SU-DHL-6 (cell line): ENCODE measurements around the gene ADAM10.

ENCODE experiments used
- EZH2phosphoT487 ChIP-seq: fragments of 200-600 bp; sonication (generic), shearing (Covaris generic); conservative IDR thresholded peaks from 2 replicates; pipeline ENCODE4 v1.6.1; 2018; ENCODE audit warnings: mild to moderate bottlenecking, antibody characterized with exemption, low read length, moderate library complexity, mixed read lengths
- TF ChIP-seq, protein P1 (sequence below): fragments of 200-600 bp; sonication (generic); IDR thresholded peaks from one replicate; pipeline ENCODE4 v1.5.1; 2017; ENCODE audit warnings: antibody characterized with exemption, mild to moderate bottlenecking, low read length, moderate library complexity; ENCODE audit not compliant: insufficient read depth, poor library complexity, severe bottlenecking

GRCh38 chr15:58740436-58740835 is 9.1 kb downstream of the ADAM10 start:
- TF ChIP-seq, protein P1, sequence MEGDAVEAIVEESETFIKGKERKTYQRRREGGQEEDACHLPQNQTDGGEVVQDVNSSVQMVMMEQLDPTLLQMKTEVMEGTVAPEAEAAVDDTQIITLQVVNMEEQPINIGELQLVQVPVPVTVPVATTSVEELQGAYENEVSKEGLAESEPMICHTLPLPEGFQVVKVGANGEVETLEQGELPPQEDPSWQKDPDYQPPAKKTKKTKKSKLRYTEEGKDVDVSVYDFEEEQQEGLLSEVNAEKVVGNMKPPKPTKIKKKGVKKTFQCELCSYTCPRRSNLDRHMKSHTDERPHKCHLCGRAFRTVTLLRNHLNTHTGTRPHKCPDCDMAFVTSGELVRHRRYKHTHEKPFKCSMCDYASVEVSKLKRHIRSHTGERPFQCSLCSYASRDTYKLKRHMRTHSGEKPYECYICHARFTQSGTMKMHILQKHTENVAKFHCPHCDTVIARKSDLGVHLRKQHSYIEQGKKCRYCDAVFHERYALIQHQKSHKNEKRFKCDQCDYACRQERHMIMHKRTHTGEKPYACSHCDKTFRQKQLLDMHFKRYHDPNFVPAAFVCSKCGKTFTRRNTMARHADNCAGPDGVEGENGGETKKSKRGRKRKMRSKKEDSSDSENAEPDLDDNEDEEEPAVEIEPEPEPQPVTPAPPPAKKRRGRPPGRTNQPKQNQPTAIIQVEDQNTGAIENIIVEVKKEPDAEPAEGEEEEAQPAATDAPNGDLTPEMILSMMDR = no peak
- TF ChIP-seq EZH2phosphoT487 = no peak
